GM20431 (cell line): Measurements from ENCODE around the gene BYSL.

Experiments used
- in situ Hi-C: fragments of 300-500 bp; cut with MseI, MboI; formaldehyde crosslinking; loops from one replicate; pipeline ENCODE4 v1.15.0; 2020; ENCODE audit warnings: low sequenced_read_pairs; ENCODE audit not compliant: unreplicated experiment

The BYSL gene

GRCh38 chr6:41920921-41921711 lies at the start of gene BYSL, which contains the start of gene MED20:
Gene BYSL (plus strand): TSS chr6:41921499. CDS start chr6:41921563, 64 bp downstream.
Gene MED20 (minus strand): TSS chr6:41921139. CDS start chr6:41921018, 121 bp downstream.
- in situ Hi-C loops: no loop called here

GRCh38 chr6:41871691-41872090 lies 49.6 kb upstream of the BYSL start:
- in situ Hi-C loops: no loop called here

GRCh38 chr6:41872147-41872546 lies 49.2 kb upstream of the BYSL start:
- in situ Hi-C loops: no loop called here

- in situ Hi-C loops: no loop called here
These were observed 46.6 kb upstream of the BYSL start for GRCh38 chr6:41874741-41875140.

GRCh38 chr6:41877051-41877680 lies 44.1 kb upstream of the BYSL start:
- in situ Hi-C loops: no loop called here

GRCh38 chr6:41878246-41878645 lies 43.1 kb upstream of the BYSL start:
- in situ Hi-C loops: no loop called here

GRCh38 chr6:41878961-41879405 lies 42.3 kb upstream of the BYSL start:
- in situ Hi-C loops: no loop called here

- in situ Hi-C loops: no loop called here
These were observed 39.8 kb upstream of the BYSL start for GRCh38 chr6:41881506-41881905.

GRCh38 chr6:41884957-41885356 lies 36.3 kb upstream of the BYSL start:
- in situ Hi-C loops: no loop called here

- in situ Hi-C loops: no loop called here
These were observed 35.4 kb upstream of the BYSL start for GRCh38 chr6:41885930-41886329.

- in situ Hi-C loops: no loop called here
These were observed 34.0 kb upstream of the BYSL start for GRCh38 chr6:41887331-41887751.

- in situ Hi-C loops: no loop called here
These were observed 28.3 kb upstream of the BYSL start for GRCh38 chr6:41892921-41893564.

- in situ Hi-C loops: no loop called here
These were observed 26.7 kb upstream of the BYSL start for GRCh38 chr6:41894366-41895299.

- in situ Hi-C loops: no loop called here
These were observed 25.7 kb upstream of the BYSL start, which contains the start of gene USP49 for GRCh38 chr6:41895300-41896233. Gene USP49 (minus strand): TSS chr6:41895375. CDS start chr6:41806983, 88,392 bp downstream.

GRCh38 chr6:41896281-41896680 lies 25.0 kb upstream of the BYSL start:
- in situ Hi-C loops: no loop called here

- in situ Hi-C loops: no loop called here
These were observed 20.4 kb upstream of the BYSL start for GRCh38 chr6:41900861-41901260.

- in situ Hi-C loops: no loop called here
These were observed 19.3 kb upstream of the BYSL start for GRCh38 chr6:41901882-41902519.

GRCh38 chr6:41909727-41910126 lies 11.6 kb upstream of the BYSL start:
- in situ Hi-C loops: no loop called here
